ENCODE data around the gene SLCO3A1. TPM values are rescaled to one million over a fixed set of nuclear protein-coding genes. Genes with fewer than 3 reads are reported as not detected.

SLCO3A1 gene
- total RNA-seq, 1 experiment from 2014 or later = 9.1 TPM

GRCh38 chr15:91947683-91948608 is 94.4 kb downstream of the SLCO3A1 start:
- H3K27ac Mint-ChIP-seq = peak overlapping the region; percentile 85
- CTCF ChIA-PET = interaction anchor here (0.5 to 2.6 kb wide), 10 partner anchors 17 to 1520 kb away, joined by 3 to 20 read pairs (median 6); partner anchors contain the start of gene SLCO3A1
- H3K4me3 Mint-ChIP-seq = peak overlapping the region; percentile 8; the same call in 1 of the 2 replicates
- no peaks in the 10 kb centered on the region for H3K27me3 Mint-ChIP-seq (ENCODE audit: low read depth)
- peaks cover 5% of the 10 kb centered on the region for H3K9me3 Mint-ChIP-seq
- peak; percentile 63 for ATAC-seq
- DNase-seq (ENCODE audit: low spot score) = peak; percentile 37
- H3K4me1 Mint-ChIP-seq = peaks cover 60% of the 10 kb centered on the region
- POLR2A ChIA-PET = no interaction called here
- TF ChIP-seq SMAD4 (CRISPR knock-in tag; IDR thresholded peaks at IDR 0.05) (no peak), ETV6 (CRISPR knock-in tag; IDR thresholded peaks at IDR 0.05) (0 out of 2 replicates have a peak, but pooled peaks have one; percentile 30), ZNF423 (CRISPR knock-in tag; IDR thresholded peaks at IDR 0.05) (peak; percentile 47; the same call in 1 of the 2 replicates)
- 0 out of 2 replicates have a peak, but pooled peaks cover 4% of the 10 kb centered on the region for H3K36me3 Mint-ChIP-seq

GRCh38 chr15:91949361-91949760 is 95.9 kb downstream of the SLCO3A1 start:
- no peak overlapping the region for H3K4me3 Mint-ChIP-seq
- H3K9me3 Mint-ChIP-seq = peaks cover 5% of the 10 kb centered on the region
- H3K36me3 Mint-ChIP-seq = 0 out of 2 replicates have a peak, but pooled peaks cover 4% of the 10 kb centered on the region
- ATAC-seq (no peak), DNase-seq (ENCODE audit: low spot score) (no peak)
- ChIA-PET CTCF (no interaction called here), POLR2A (no interaction called here)
- H3K27ac Mint-ChIP-seq = no peak overlapping the region
- H3K4me1 Mint-ChIP-seq = peaks cover 58% of the 10 kb centered on the region
- no peaks in the 10 kb centered on the region for H3K27me3 Mint-ChIP-seq (ENCODE audit: low read depth)
- TF ChIP-seq MXD4 (CRISPR knock-in tag; IDR thresholded peaks at IDR 0.05; ENCODE audit: borderline replicate concordance) (no peak), ZNF121 (CRISPR knock-in tag; IDR thresholded peaks at IDR 0.05) (no peak), JAZF1 (CRISPR knock-in tag; IDR thresholded peaks at IDR 0.05) (no peak), ZNF512 (CRISPR knock-in tag; IDR thresholded peaks at IDR 0.05; ENCODE audit: borderline replicate concordance) (no peak), TP53 (CRISPR knock-in tag; IDR thresholded peaks at IDR 0.05) (no peak), AR (CRISPR knock-in tag; IDR thresholded peaks at IDR 0.05) (no peak), STAT6 (CRISPR knock-in tag; conservative IDR thresholded peaks at IDR 0.05; ENCODE audit: low read depth) (no peak), ATF1 (CRISPR knock-in tag; IDR thresholded peaks at IDR 0.05) (no peak)

GRCh38 chr15:91950054-91950453 is 96.5 kb downstream of the SLCO3A1 start:
- ChIA-PET POLR2A (no interaction called here), CTCF (interaction anchor here (0.8 kb wide), 1 partner anchor 18 kb away, joined by 3 read pairs; no protein-coding TSS in a partner anchor)
- H3K4me3 Mint-ChIP-seq = no peak overlapping the region
- ATAC-seq (peak; percentile 34), DNase-seq (ENCODE audit: low spot score) (no peak)
- H3K4me1 Mint-ChIP-seq = peaks cover 57% of the 10 kb centered on the region
- 0 out of 2 replicates have a peak, but pooled peaks cover 4% of the 10 kb centered on the region for H3K36me3 Mint-ChIP-seq
- H3K27ac Mint-ChIP-seq = peak overlapping the region; percentile 36
- no peaks in the 10 kb centered on the region for H3K27me3 Mint-ChIP-seq (ENCODE audit: low read depth)
- peaks cover 5% of the 10 kb centered on the region for H3K9me3 Mint-ChIP-seq
- TF ChIP-seq ARID4B (CRISPR knock-in tag; IDR thresholded peaks at IDR 0.05; ENCODE audit: borderline replicate concordance) (no peak), HMGXB4 (CRISPR knock-in tag; IDR thresholded peaks at IDR 0.05) (no peak), MXD4 (CRISPR knock-in tag; IDR thresholded peaks at IDR 0.05; ENCODE audit: borderline replicate concordance) (no peak), NR3C1 (CRISPR knock-in tag; conservative IDR thresholded peaks at IDR 0.05; ENCODE audit: low read depth) (no peak), MLX (CRISPR knock-in tag; IDR thresholded peaks at IDR 0.05) (no peak)
